GM21786 (cell line): ENCODE data around the gene LRRN2.
"Not testable (repeated sequence)": the region's sequence is repeated elsewhere in the genome, so short reads cannot be mapped to it uniquely, and the experiment has no call there.

ENCODE experiments used
- ATAC-seq: cut with Tn5 transposase; IDR thresholded peaks from one replicate; pipeline ENCODE4 v1.9.1; 2021; ENCODE audit not compliant: unreplicated experiment

The LRRN2 gene

GRCh38 chr1:204692841-204693356, 7.4 kb upstream of the LRRN2 start:
- no peak for ATAC-seq

- no peak for ATAC-seq
Measured at GRCh38 chr1:204692325-204692840, 6.8 kb upstream of the LRRN2 start.

GRCh38 chr1:204691328-204691730, 5.8 kb upstream of the LRRN2 start:
- not testable (repeated sequence) for ATAC-seq

- no peak for ATAC-seq
Measured at GRCh38 chr1:204688776-204689175, 3.2 kb upstream of the LRRN2 start.

GRCh38 chr1:204688007-204688406, 2.5 kb upstream of the LRRN2 start:
- no peak for ATAC-seq

- no peak for ATAC-seq
Measured at GRCh38 chr1:204684571-204685235, 835 bp downstream of the LRRN2 start.

- ATAC-seq = no peak
Measured at GRCh38 chr1:204684206-204684570, 1.4 kb downstream of the LRRN2 start.

GRCh38 chr1:204683284-204684205, 2.0 kb downstream of the LRRN2 start:
- no peak for ATAC-seq

- ATAC-seq = no peak
Measured at GRCh38 chr1:204680461-204680860, 5.1 kb downstream of the LRRN2 start.

GRCh38 chr1:204680051-204680450, 5.5 kb downstream of the LRRN2 start:
- ATAC-seq = no peak

- no peak for ATAC-seq
Measured at GRCh38 chr1:204678721-204679475, 6.6 kb downstream of the LRRN2 start.

GRCh38 chr1:204677864-204678263, 7.7 kb downstream of the LRRN2 start:
- no peak for ATAC-seq

GRCh38 chr1:204676043-204676442, 9.5 kb downstream of the LRRN2 start:
- no peak for ATAC-seq

- no peak for ATAC-seq
Measured at GRCh38 chr1:204673909-204674649, 11.5 kb downstream of the LRRN2 start.

GRCh38 chr1:204673209-204673608, 12.3 kb downstream of the LRRN2 start:
- no peak for ATAC-seq

GRCh38 chr1:204672482-204673121, 12.9 kb downstream of the LRRN2 start:
- ATAC-seq = no peak

- no peak for ATAC-seq
Measured at GRCh38 chr1:204672069-204672468, 13.5 kb downstream of the LRRN2 start.

- no peak for ATAC-seq
Measured at GRCh38 chr1:204670152-204670927, 15.2 kb downstream of the LRRN2 start.

GRCh38 chr1:204669579-204669978, 16.0 kb downstream of the LRRN2 start:
- ATAC-seq = no peak
